GM12874 (cell line): ENCODE data around the gene ESRRA.

ENCODE experiments used
- CTCF ChIP-seq: IDR thresholded peaks from 2 replicates; pipeline ENCODE4 v1.5.1; 2011; ENCODE audit warnings: low read depth, mild to moderate bottlenecking, control low read depth, low read length, moderate library complexity; ENCODE audit not compliant: insufficient read depth

ESRRA gene

GRCh38 chr11:64314805-64315561 lies 9.7 kb downstream of the ESRRA start:
- TF ChIP-seq CTCF: no peak

GRCh38 chr11:64316672-64317324 lies 11.5 kb downstream of the ESRRA start:
- peak; percentile 28; the same call in 1 of the 2 replicates for TF ChIP-seq CTCF

GRCh38 chr11:64317325-64317960 lies 12.1 kb downstream of the ESRRA start, which contains the start of gene TRMT112:
TRMT112 (minus strand) TSS chr11:64317559; CDS start chr11:64317526, 33 bp downstream.
- TF ChIP-seq CTCF: no peak

- peak; percentile 51; the same call in 1 of the 2 replicates for TF ChIP-seq CTCF
These were observed 12.8 kb downstream of the ESRRA start, which contains the start of gene PRDX5 for GRCh38 chr11:64317961-64318765. PRDX5 (plus strand) TSS chr11:64318121; CDS start chr11:64318216, 95 bp downstream.

GRCh38 chr11:64318766-64319761 lies 13.7 kb downstream of the ESRRA start:
- TF ChIP-seq CTCF: no peak

GRCh38 chr11:64320556-64320955 lies 15.2 kb downstream of the ESRRA start:
- no peak for TF ChIP-seq CTCF
